ENCODE results near the gene RIN3.
A peak's percentile ranks its signal among the peaks of the same experiment; 100 is the strongest.

RIN3 gene

GRCh38 chr14:92513204-92513965, at the start of gene RIN3:
Gene RIN3, plus strand, starts transcription at chr14:92513781. Its CDS starts 152 bp downstream, at chr14:92513933.
- DNase-seq (ENCODE audit: low read depth, low spot score), result peak; percentile 6

GRCh38 chr14:92464156-92464555, 49.4 kb upstream of the RIN3 start:
- DNase-seq (ENCODE audit: low read depth, low spot score), result no peak

GRCh38 chr14:92464716-92465115, 48.9 kb upstream of the RIN3 start:
- DNase-seq (ENCODE audit: low read depth, low spot score), result no peak

GRCh38 chr14:92465353-92466055, 48.1 kb upstream of the RIN3 start:
- DNase-seq (ENCODE audit: low read depth, low spot score), result no peak

GRCh38 chr14:92466059-92466458, 47.5 kb upstream of the RIN3 start:
- no peak for DNase-seq (ENCODE audit: low read depth, low spot score)

GRCh38 chr14:92469515-92469914, 44.1 kb upstream of the RIN3 start:
- DNase-seq (ENCODE audit: low read depth, low spot score), result no peak

GRCh38 chr14:92470215-92470614, 43.4 kb upstream of the RIN3 start:
- DNase-seq (ENCODE audit: low read depth, low spot score), result no peak

- DNase-seq (ENCODE audit: low read depth, low spot score), result no peak
Measured at GRCh38 chr14:92470811-92471210, 42.8 kb upstream of the RIN3 start.

- no peak for DNase-seq (ENCODE audit: low read depth, low spot score)
Measured at GRCh38 chr14:92471919-92472318, 41.7 kb upstream of the RIN3 start.

- no peak for DNase-seq (ENCODE audit: low read depth, low spot score)
Measured at GRCh38 chr14:92472860-92473259, 40.7 kb upstream of the RIN3 start.

GRCh38 chr14:92473261-92473968, 40.2 kb upstream of the RIN3 start:
- no peak for DNase-seq (ENCODE audit: low read depth, low spot score)

- DNase-seq (ENCODE audit: low read depth, low spot score), result no peak
Measured at GRCh38 chr14:92473969-92474535, 39.5 kb upstream of the RIN3 start.

- no peak for DNase-seq (ENCODE audit: low read depth, low spot score)
Measured at GRCh38 chr14:92475037-92475436, 38.5 kb upstream of the RIN3 start.

- no peak for DNase-seq (ENCODE audit: low read depth, low spot score)
Measured at GRCh38 chr14:92475451-92476187, 38.0 kb upstream of the RIN3 start.

GRCh38 chr14:92480856-92481255, 32.7 kb upstream of the RIN3 start:
- no peak for DNase-seq (ENCODE audit: low read depth, low spot score)

- no peak for DNase-seq (ENCODE audit: low read depth, low spot score)
Measured at GRCh38 chr14:92481386-92481785, 32.2 kb upstream of the RIN3 start.

GRCh38 chr14:92481811-92482555, 31.6 kb upstream of the RIN3 start:
- no peak for DNase-seq (ENCODE audit: low read depth, low spot score)

- no peak for DNase-seq (ENCODE audit: low read depth, low spot score)
Measured at GRCh38 chr14:92482621-92483319, 30.8 kb upstream of the RIN3 start.

GRCh38 chr14:92484132-92484823, 29.3 kb upstream of the RIN3 start:
- DNase-seq (ENCODE audit: low read depth, low spot score), result no peak

- DNase-seq (ENCODE audit: low read depth, low spot score), result no peak
Measured at GRCh38 chr14:92486881-92487280, 26.7 kb upstream of the RIN3 start.
